Stimulated activated CD8-positive, alpha-beta memory T cell treated with anti-CD3 and anti-CD28 coated beads, Interleukin-12 subunit alpha, Interleukin-12 subunit beta, amount 100 ng/mL, for 4 hours (primary cell): Measurements from ENCODE around the gene CNTNAP2.

Experiments used
- DNase-seq: peaks from one replicate; pipeline ENCODE4 v3.0.0-alpha.2; 2020; ENCODE audit warnings: low read depth

Gene CNTNAP2

DNA sequence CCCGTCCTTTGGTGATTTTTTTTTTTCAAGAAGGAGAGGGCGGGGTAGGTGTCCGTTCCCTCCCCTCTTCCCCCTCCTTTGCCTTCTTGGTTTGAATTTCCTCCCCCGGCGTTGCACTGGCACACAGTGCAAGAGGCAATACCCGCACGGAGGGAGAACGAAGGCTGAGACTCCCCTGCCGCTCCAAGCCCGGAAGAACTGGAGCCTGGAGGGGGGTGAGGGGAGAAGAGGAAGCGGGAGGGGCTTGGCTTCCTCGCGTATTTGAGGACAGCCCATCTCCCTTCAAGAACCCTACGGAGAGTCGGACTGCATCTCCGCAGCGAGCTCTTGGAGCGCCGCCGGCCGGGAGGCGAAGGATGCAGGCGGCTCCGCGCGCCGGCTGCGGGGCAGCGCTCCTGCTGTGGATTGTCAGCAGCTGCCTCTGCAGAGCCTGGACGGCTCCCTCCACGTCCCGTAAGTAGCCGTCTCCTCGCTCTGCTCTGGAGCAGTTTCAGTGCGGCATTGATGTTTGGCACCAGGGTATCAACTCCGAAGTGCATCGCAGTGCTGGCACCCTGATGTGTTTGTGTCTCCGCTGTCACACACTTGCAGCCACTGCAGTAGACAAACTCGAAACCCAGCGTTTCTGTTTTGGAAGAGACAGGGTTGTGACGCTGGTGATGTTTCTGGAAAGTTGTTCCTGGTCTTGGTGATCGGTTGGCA, at the start of gene CNTNAP2:
CNTNAP2 (plus strand) TSS at position 281 of the 702 bp plus-strand sequence; CDS start at position 357, 76 bp downstream.
- DNase-seq = no peak

DNA sequence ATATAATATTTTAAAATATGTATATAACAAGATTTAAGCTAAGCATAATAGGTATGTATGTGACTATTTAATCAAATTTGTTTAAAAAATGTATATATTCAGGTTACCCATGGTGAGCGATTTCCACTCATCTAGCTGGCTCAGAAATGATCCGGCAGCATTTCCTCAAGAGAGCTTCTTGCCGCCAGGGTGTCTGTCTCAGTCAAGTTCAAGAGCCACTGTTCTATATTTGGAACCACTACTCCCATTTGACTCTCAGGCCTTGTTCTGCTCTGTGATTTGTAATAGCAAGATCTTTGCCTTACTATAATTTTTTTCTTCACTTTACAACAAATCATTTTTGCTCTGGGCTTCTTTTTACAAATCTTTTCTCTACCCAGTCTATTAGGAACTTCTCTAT, 48.7 kb upstream of the CNTNAP2 start:
- no peak for DNase-seq

DNA sequence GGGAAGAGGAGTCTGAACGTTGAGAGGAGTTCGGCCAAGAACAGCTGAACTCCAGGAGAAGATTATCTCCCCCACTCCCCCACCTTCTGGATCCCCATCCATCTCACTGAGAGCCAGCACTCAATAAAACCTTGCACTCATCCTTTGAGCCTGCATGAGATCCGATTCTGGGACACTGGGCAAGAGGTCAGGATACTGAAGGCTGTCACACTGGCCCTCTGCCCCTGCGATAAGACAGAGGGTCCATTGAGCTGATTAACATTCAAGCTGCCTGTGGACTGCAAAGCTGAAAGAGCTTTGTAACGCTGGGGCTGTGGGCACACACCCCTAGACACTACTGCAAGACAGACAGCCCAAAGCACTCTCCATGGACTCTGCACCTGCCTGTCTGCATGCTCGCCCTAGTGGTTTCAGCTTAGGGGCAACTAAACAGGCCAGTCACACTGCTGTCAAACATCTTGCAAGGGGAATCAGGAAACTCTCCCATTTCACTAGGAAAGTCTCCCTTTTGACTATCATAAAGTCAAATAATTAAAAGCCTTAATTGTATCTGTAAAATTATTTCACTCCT, 42.3 kb upstream of the CNTNAP2 start:
- no peak for DNase-seq

DNA sequence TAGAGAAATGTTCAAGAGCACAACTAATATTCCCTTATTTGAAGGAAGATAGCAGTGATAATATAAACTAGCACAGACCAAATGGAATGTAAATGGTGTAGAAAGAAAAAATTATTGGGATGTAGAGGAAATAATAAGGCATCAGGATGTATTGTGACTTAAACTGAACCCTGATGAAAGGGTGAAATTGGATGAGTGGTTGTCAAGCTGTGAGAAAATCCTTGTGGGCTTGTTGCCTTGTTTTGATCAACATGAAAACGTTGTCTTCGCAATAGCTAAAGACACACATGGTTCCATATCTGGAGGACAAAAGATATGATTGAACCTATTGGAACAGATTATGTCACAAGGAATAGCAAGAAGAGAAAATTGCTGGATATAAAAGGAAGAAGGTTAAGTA, 40.3 kb upstream of the CNTNAP2 start:
- no peak for DNase-seq

DNA sequence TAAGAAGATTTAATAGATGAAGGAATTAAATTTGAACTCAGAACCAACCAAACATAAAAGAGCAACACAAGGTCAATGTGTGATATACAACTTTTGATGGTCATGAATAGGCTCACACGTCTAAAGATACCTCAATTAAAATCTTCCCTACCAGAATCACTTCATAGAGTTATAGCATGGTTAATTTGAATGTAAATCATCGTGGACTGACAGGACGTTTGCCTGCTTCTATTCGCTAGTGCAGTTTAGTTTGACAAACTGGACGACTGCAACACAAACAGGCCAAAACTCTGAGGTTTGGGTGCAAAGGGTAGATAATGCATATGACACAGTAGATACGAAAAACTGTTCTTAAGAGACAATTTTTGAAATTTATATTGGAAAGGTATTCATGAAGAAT, 32.5 kb upstream of the CNTNAP2 start:
- no peak for DNase-seq

DNA sequence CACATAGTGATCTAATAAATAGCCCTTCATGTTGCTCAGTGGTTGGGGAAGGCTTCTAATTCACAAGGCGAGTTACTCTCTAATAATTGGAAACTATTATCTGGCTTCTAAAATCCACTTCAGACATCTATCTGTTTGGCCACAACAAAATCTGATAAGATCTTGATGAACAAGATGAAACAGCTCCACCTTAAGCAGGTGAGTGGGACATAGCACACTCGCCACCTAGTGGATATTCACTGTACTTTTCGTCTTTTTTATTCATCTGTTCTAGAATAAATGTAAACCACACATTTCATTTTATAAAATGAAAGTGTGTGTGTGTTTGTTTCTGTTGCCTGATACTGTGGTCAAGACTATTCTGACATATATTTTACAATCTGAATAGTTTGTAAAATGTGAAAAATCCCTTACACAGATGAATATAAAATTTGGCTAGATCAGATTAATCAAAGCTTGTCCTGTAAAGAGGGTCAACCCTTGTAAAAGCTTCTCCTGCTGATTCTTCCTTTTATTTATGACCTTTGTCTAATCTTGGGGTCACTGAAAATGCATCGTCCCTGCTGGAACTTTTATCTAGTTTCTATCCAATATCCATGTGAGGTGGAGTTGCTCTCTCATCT, 26.5 kb upstream of the CNTNAP2 start:
- no peak for DNase-seq

DNA sequence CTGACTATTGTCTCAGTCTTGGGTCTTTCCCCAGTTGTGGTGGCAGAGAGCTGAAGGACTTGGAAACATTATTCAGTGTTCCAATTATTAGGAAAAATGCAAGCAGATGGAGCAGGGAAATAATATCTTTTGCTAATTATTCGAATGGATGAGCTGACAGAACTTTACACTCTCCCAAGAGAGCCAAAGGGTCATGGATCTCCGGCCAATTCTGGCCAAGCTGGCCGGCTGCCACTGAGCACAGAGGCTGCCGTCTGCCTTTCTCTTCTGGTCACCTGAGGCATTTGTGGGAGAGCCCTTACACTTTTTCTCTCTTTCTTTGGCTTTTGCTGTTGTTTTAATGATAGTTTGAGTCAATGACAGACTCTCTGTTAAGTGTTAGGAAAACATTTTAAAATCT, 22.2 kb upstream of the CNTNAP2 start:
- no peak for DNase-seq

DNA sequence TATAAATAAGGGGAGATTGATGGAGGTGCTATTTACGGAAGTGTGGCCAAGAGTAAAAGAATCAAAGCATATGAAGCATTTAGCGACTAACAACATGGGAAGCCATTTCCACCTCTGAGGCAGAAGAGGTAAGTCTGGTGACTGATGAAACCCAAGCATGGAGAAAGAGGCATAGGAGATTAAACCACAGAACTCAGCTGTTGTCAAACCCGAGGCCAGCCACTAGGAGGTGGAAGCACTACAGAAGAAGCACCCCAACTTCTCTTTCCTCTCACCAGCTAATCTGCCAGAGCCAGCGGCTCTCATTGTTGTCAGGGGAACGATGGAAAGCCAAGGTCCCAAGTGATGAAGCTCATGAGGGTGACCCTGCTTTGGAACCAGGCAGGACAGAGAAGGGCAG, 19.6 kb upstream of the CNTNAP2 start:
- DNase-seq = no peak

DNA sequence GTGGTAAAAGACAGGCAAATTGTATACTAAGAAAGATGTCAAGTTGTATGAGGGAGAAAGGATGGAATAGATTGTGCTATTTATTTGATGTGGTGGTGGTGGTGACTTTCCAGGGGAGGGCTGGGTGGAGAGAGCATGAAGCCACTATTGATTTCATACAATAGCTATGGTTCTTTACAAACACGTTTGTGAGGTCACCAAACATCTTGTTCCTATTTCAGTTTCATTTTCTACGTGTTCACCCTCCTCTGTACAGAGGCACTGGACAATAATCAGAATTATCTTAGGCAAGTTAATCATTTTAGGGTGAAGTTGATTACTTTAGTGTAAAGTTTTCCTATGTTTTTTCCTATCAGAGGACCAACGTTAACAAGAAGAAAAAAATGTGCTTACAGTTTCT, 10.3 kb upstream of the CNTNAP2 start:
- DNase-seq = no peak

DNA sequence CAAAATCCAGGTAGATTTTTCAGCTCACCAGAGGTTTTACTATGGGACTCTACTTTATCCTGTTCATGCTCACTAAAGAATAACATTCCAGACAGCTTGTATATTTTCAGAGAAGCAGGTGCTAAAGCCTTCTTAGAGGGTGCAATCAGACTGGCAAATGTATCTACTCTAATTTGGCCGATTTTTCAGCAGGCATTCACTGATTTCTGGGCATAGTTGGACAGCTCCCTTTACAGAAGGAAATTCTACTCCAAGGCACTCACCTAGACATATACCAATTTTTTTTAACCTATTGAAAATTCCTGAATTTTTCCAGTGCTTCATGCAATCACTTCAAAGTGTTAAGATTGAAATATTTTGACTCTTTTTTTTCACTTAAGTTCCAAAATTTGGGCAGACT, 3.8 kb upstream of the CNTNAP2 start:
- DNase-seq = no peak

DNA sequence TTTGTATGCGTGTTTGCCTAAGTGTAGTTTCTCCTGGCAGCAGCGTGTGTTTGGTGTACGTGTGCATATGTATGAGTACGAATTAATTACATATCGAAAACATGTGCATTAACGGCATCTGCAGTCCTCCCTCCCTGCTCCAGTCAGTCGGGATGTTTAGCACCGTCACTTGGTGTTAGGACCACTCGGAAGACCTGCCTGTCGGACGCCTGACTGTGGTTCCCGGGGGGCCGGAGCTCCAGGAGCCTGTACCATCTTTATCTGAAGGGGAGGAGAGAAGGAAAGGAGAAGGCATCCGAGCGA, 1.1 kb upstream of the CNTNAP2 start:
- no peak for DNase-seq

DNA sequence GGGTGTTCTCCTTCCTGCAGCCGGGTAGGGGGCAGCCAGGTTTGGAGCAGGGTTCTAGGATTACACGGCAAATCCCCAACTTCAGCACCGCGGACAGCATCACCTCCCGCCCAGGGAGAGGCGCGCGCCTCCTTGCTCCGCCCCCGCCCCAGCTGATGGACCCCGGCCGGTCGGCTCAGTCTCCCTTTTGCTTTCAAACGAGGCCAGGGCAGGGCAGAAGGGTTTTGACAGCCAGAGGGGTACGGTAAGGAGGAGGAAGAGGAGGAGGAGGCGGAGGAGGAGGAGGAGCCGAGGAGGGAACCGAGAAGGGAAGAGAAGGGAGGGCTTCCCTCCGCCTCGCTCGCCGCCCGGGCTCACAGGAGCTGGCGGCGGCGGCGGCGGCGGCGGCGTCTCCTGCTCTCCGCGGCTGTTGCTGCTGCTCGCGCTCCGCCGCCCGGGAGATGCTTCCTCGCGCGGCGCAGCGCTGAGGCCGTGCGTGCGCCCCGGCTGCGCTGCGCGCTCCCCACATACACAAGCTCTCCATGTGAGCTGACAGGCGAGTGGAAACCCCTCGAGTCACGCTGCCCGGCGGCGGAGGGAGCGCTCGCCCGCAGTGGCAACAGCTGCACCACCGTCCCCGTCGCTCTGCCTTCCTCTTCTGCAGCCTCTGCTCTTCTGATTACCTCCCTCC, 615 bp upstream of the CNTNAP2 start:
- DNase-seq = no peak

DNA sequence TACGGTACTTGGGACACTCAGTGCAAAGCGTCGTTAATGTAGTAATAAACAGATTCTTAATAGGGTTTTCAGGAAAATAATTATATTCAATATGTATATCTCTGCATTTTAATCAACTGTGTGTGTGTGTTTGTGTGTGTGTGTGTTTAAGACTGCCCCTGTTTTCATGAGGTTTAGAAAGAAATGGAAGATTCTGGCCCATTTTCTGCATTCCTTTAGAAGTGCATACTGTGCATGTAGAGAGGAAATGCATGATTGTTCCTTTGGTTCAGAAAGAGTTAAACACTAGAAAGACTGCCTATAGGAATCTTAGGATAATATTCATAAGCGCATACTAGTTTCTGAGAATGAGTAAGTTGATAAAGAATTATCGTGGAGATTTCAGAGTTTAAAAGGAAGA, 975 bp downstream of the CNTNAP2 start:
- DNase-seq = no peak

DNA sequence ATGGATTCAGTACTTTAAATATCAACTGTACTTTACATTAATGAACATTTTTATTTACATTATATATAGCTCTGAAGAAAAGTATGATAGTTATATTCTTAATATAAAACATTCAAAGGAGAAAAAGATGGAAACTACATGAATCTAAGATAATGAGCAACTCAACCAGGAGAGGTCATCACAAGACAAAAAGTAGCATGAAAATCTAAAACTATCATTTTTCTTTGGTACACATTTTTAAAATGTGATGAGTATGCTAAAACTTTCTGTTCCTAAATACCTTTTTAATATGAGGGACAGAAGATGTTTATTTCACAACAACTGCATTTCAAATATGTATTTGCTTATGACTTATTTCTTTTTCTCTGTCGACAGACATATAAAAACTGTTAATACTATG, 2.4 kb downstream of the CNTNAP2 start:
- no peak for DNase-seq

DNA sequence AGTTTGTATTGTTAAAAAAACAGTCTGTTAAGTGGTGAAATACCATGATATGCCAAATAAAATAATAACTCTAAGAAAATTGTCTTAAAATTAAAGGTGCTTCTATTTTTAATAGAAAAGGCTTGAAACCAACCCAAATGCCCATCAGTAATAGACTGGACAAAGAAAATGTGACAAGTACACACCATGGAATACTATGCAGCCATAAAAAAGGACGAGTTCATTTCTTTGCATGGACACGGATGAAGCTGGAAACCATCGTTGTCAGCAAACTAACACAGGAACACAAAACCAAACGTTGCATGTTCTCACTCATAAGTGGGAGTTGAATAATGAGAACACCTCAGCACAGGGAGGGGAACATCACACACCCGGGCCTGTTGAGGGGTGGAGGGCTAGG, 7.1 kb downstream of the CNTNAP2 start:
- no peak for DNase-seq

DNA sequence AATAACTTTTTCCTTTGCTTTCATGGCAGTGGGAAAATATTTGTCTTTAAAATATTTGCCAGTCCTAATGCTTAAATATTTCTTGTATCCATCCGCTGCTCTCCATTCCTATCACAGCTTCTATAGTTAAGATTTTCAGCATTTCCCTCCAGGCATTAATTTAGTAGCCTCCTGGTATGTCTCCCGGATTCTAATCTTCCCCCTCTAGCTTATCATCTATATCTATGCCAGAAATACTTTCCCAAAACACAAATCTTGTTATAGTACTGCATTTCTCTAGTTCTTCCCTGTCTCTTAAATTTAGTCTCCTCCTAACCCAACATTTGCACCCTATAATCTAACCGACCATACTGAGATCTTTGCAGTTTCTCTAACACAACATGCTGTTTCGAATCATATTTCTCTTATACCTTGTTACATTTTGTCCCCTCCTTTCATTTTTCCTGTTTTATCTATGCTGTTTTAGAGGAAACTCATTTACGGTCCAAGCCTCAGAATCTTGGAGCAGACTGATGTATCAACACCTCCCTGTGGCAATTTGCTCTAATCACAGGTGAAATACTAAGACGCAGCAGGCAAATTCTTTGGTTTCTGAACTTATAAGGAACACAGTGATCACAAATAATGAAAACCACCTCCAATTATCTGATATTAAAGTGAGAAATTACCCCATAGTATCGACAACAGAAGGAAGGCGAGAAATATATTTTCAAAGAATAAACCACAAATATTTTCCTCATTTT, 10.3 kb downstream of the CNTNAP2 start:
- DNase-seq = no peak

DNA sequence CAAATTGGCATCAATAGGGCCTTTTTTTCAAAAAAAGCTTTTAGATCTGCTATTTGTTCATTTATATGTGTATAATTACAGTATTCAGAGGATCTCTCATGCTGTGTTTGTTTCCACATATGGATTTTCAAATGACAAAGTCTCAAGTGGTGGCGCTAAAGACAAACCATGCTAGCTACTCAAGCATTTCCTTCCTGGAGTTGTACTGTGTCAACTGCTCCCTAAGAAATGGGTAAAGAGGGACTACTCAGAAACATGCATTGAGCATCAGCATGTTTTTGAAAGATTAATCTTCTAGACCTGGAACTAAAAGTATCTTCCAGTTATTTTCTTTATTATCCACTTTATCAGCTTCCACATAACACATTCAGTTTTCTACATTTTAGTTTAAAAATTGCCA, 12.7 kb downstream of the CNTNAP2 start:
- no peak for DNase-seq

DNA sequence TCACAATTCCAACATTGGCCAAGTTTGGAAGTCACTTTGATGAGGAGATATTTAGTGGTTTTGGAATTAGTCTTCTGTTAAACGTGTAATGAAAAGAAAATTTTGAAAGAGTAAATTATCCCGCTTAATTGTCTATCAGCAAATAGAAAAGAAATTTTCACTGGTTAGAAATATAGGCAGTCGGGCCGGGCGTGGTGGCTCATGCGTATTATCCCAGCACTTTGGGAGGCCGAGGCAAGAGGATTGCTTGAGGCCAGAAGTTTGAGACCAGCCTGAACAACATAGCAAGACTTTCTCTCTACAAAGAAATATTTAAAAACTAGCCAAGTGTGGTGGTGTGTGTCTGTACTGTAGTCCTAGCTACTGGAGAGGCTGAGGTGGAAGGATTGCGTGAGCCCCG, 13.4 kb downstream of the CNTNAP2 start:
- DNase-seq = no peak

DNA sequence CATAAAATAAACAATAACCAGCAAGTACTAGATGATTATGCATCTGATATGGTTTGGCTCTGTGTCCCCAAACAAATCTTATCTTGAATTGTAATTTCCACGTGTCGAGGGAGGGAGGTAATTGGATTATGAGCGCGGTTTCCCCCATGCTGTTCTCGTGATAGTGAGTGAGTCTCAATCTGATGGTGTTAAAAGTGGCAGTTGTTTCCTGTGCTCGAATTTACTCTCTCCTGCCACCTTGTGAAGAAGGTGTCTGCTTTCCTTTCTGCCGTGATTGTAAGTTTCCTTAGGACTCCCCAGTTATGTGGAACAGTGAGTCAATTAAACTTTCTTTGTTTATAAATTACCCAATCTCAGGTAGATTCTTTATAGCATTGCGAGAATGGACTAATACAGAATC, 15.1 kb downstream of the CNTNAP2 start:
- no peak for DNase-seq

DNA sequence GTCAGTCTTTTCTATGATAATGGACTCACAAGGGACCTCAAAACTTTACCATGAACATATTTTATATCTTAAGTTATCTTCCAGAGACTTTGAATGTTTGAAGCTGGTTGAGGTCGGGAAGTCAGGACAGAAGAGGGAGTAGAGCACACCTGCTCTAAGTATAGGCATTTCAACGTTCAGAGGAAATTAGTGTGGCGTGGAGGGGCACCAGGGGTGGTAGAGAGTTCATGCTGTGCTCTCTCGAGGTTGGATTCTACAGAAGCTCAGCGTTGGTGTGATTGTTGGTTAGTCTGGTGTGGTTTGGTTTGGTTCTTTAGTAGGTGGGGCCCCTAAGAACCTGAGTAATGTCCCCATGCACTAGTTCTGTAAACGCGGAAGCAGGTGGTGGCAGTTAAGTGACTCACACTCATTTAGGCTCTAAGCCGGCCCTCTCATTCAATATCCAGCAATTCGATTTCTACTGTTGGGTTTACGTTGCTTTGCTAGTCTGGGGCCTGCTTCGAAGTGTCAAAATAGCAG, 19.8 kb downstream of the CNTNAP2 start:
- DNase-seq = no peak

DNA sequence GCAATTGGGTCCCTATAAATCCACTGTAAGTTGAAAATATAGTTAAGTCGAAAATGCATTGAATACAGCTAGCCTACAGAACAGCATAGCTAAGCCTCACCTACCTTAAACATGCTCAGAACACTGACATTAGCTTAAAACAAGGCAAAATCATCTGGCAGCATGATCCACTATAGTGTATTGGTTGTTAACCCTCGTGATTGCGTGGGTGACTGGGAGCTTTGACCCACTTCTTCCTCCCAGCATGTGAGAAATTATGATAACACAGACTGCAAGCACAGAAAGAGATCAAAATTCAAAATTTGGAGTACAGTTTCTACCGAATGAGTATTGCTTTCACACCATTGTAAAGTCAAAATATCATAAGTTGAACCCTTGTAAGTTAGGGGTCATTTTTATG, 22.3 kb downstream of the CNTNAP2 start:
- no peak for DNase-seq

DNA sequence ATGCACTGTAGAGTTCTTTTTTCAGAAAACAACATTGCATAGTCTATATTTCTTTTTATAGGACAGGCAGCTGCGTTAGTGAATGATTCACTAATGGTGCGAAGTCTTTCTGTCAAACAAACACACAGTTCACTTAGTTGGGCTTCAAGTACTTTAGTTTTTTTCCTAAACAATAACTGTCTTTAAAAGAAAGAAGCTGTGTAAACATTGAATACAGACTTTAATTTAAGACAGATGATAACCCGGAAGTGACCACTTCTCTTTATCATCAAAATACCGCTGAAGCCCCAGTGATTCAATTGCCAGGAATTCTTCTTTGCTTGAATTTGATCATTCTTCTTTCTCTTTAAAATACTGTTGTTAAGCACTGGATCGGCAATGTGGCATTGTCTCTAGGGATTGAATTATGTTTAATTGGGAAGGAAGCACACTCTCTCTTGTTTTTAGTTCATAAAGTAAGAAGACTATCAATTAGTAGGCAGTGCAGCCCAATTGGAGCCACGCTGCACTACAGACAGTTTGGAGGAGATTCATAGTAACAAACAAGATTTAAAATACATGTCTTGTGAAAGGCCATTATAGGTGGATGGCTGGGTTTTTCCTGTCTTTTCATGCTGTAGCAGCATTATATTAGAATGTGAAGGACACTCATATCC, 30.4 kb downstream of the CNTNAP2 start:
- DNase-seq = no peak
